Stimulated activated CD8-positive, alpha-beta memory T cell treated with anti-CD3 and anti-CD28 coated beads, Interleukin-4, amount 100 ng/mL, for 1 hour (primary cell): ENCODE results near the gene SNIP1.
A peak's percentile ranks its signal among the peaks of the same experiment; 100 is the strongest.
"Not testable (repeated sequence)": the region's sequence is repeated elsewhere in the genome, so short reads cannot be mapped to it uniquely, and the experiment has no call there.

Source experiments
- DNase-seq, 2 donors: peaks; one replicate each; pipeline ENCODE4 v3.0.0-alpha.2; 2020; ENCODE audit warnings: low read depth in 2 of 2, low spot score in 1 of 2

SNIP1 gene

DNA sequence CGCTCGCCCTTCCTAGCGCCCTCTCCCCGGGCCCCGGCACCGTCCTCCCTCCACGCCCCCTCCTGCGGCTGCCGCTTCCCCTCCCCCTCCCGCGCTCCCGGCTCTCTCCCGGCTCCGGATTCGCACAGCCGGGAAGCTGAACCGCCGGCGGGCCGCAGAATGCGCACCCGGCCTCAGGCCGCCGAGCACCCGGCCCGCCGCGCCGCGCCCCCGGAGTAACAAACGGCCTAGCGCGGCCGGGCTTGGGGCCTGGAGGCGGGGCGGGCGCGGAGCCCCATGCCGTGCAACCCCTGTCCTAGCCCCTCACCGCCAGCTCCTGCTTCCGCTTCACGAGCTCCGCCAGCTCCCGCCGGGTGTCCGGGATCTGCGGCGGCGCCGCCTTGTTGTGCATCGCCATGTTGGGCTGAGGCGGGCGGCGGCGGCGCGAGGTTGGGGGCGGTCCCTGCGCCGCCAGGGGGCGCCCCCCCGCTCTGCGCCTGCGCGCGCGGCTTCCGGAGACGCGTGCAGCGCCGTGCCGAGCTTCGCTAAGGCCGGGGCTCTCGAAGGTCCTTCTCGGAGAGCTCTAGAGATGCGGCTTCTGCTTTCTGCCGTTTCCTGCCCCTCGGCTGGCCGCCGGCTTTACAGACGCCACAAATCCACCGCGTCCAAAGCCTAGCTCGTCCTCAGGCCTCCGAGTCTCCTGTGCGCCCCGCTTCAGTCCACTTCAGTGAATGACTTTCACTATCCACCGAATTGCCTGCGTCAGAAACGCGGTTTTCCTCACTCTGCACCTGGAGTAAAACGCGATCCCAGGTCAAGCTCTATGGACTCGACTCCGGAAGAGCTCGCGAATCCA, 39.5 kb downstream of the SNIP1 start, which contains the start of gene MEAF6:
Gene MEAF6 (minus strand): TSS at position 417 of the 835 bp plus-strand sequence. CDS start 20 bp downstream, at position 397.
- DNase-seq = peak; percentile 65 to 68

DNA sequence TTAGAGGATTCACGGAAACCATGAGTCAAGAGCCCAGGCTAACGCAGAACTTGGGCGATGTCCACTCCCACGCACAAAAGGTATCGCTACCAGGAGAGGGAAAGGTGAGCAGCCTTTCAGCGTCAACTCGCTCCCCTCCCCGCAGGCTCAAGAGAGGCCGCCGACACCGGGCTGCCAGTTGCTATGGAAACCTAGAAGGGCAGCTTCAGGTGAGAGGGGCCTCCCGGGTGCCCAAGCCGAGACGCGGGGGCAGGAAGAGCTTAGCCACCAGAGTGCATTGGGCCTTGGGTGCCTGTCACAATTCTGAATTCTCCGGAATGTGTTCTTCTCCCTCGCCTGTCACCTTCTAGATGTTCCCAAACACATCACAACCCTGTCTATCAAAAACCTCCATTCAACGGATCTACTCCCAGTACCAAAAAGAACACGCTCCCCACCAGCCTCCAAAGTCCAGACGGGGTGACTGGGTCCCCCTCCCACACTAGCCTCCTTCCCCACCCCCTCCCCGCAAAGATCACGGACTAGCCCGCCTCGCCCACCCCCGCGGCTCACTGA, 40.2 kb downstream of the SNIP1 start:
- DNase-seq = peak in 1 of 2 donors; percentile 10

DNA sequence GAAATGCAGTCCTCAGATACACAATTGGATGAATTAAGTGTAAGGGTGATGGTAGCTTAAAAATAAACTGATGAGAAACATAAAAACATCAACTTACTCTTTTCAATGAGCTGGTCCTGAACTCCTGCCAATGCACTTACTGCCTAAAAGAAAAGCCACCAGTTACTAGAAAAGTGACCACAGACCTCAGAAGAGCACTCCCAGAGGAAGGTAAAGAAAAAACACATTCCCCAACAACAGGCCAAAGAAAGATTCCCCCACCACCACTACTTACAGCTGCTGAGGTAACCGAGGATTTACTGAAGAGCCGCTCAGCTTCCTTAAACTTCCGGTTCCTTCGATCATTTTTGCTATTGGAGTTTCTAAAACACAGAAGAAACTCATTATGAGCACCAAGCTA, 44.9 kb downstream of the SNIP1 start:
- no peak for DNase-seq

DNA sequence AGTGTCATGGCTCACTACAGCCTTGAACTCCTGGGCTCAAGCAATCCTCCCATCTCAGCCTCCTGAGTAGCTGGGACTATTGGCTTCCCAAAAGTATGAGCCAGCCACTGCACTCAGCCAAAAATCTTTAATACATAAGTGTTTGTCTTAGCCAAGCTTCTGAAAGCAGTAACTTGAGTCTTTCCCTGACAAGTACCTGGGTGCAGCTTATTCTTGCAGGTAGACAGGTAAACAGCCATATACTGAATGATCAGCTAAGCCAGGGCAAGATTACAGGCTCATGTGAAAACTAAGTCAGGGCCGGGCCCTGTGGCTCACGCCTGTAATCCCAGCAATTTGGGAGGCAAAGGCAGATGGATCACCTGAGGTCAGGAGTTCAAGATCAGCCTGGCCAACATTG, 47.4 kb downstream of the SNIP1 start:
- DNase-seq = no peak

DNA sequence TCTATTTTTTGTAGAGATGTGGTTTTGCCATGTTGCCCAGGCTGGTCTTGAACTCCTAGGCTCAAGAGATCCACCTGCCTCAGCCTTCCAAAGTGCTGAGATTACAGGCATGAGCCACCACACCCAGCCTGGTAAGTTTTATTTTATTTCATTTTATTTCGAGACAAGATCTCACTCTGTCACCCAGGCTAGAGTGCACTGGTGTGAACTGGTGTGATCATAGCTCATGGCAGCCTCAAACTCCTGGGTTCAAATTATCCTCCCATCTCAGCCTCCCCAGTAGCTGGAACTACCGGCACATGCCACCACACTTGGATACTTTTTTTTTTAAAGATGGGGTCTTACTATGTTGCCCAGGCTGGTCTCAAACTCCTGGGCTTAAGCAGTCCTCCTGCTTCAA, 51.3 kb downstream of the SNIP1 start:
- DNase-seq = not testable (repeated sequence)

DNA sequence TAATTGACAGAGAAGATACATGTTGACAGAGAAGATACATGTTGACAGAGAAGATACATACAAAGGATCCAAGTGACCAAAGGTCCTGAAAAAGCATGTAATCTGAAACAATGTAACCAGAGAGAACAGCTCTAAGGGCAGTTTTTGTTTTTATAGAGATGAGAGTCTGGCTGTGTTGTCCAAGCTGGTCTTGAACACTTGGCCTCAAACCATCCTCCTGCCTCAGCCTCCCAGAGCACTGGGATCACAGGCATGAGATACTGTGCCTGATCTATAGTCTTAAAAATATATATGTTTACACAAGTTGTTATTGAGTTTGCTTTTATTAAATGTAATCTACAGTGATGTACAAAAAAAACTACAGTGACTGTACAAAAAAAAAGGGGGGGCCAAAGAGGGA, 52.0 kb downstream of the SNIP1 start:
- DNase-seq = no peak

DNA sequence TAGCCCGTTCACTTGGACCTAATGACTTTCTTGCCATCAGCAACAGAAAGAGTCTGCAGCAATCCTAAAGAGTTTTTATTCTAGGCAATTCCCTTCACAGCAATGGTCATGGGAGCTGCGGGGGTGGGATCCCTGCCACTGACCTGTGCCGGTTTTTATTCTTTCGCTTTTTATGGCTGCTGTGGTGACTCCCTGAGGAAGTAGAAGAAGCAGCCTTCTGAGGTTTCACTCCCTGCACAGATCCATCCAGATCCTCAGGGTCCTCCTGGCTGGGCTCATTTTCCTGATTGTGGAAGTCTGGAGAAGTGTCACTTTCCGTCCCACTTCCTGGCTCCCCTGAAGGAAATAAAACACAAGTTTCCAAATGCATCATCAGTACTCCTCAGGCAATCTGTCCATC, 52.4 kb downstream of the SNIP1 start:
- no peak for DNase-seq

DNA sequence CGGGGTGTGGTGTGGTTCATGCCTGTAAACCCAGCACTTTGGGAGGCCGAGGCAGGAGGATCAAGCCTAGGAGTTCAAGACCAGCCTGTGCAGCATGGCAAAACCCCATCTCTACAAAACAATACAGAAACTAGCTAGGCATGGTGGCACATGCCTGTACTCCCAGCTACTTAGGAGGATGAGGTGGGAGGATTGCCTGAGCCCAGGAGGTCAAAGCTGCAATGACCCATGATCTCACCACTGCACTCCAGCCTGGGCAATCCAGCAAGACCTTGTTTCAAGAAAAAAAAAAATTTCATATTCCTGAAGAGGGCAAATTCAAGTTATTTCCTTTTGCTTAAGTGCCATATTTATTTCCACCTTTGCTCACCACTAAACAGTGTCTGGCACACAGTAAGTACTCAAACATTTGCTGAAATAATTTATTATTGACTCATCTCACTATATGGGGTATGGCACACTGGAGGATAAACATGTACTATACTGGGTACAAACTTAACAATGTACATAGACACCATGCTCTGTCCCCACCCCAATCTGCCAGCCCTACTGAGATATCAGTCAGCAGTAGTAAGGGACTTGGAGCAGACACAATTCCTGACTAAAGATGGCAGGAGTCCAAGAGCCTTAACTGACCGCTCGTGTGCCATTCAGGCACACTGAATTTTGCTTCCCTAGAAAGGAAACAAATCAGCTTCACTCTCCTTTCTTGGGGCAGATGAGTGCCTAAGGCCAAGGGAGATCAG, 55.0 kb downstream of the SNIP1 start:
- DNase-seq = no peak

DNA sequence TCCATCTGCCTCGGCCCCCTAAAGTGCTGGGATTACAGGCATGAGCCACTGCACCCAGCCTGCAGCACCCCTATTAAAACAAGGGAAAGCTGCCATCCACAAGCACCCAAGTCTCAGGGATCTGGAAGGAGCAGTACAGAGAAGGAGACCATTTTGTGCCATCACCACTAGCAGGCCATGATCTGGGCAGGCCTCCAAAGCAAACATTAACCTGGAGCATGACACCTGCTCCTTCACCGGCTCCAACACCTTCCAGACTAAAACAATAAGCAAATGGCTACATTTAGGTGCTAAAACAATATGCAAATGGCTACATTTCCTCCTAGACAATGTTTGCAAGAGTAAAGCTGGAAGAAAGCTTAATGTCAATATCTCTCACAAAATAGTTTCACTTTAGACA, 56.3 kb downstream of the SNIP1 start:
- no peak for DNase-seq

DNA sequence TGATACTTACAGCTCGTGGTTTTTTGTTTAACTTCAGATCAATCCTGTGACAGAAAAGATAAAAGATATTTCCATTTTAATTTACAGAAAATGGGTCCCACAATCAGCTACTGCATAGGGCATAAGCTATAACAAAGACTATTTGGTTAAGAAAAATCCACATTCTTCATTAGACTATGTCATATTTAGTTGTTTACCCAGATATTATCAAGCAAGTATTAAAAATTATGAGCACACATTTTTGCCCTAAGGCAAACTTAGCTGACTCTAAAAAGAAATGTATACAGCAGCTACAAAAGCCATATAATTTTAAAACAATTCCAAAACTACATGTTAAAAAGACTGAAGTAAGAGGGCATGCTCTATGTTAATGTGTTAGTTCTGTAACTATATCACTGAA, 58.2 kb downstream of the SNIP1 start:
- DNase-seq = no peak

DNA sequence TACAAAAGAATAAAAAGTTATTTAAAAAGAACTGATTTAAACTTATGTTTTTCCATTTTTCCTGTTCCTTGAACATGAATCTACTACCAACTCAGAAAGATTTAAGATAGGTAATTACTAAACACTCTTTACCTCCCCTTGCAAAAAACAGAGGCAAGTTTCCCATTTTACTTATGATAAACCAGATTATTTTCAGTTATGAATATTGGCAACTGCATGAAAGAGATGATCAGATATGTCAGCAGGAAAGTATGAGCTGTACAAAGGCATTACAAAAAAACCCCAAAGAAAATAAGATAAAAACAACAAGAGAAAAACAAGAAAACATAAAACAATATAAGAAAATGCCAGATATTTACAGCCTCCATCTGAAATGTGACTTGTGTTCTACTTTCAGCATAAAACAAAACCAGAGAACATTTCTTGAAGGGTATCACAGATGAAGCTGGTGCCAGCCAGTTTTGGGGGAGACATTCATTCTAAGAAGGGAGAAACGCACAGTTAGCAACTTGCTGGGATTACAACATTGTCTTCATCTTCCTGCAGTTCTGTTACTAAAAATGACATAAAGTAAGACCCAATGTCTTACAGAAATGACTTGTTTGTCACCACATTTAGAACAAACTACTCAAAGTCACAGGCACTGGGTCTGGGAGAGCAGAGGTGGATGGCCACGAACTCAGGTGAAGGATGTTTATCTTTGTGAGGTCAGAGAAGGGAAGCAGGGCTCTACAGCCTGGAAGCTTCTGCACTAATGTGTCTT, 60.6 kb downstream of the SNIP1 start:
- DNase-seq = no peak

DNA sequence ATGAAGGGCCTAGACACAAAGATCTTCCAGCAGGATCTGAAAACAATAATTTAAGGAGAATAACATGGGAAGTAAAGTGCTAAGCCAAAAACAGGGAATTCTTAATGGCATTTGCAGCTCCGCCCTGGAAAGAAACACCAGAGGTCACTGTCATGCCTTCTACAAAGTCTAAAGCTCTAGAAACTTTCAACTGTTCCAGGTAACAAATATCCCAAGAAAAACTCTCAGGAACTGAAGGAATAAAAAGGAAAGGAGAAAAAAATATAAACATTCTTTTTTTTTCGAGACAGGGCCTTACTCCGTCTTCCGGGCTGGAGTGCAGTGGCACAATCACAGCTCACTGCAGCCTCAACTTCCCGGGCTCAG, 66.5 kb downstream of the SNIP1 start:
- no peak for DNase-seq

DNA sequence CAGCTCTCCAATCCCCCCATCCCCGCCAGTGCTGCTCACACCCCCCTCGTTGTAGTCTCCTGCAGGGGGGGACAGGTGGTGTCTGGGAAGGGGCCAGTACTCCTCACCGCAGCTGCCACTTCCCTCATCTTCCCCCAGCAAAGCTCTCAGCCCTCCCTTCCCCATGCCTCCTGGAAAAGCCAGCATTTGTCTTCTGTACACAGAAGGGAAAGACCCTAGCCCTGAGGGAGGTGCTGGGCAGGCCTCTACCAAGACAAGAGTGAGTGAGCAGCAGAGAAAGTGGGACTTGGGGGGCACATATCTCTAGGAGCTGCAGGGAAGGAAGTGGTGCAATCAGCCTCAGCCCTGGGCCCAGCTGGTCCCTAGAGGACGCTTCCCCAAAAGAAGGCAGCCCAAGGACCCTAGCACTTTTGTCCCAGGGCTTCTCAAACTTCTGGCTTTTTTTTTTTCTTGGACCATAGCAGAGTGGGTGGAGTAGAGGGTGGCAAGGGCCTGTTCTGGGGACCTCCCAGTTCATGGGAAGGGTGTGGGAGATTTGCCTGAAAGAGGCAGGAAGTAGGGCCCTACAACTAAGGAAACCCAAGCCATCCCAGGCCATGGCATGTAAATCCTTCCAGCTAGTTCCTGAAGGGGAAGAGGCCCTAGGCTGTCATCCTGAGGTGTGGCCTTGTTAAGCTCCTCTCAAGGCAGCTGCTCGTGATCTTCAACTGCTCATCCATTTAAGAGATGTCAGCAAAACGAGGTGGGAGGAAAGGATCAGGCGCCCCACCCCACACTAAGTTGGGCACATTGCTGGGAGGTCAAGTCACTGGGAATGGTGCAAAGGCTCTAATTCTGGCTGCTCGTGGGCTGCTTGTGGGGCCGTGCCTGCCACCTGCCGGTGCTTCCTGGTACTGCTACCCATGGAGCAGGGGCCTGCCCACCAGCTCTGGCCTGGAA, 67.1 kb downstream of the SNIP1 start:
- peak in 1 of 2 donors; percentile 64 for DNase-seq

DNA sequence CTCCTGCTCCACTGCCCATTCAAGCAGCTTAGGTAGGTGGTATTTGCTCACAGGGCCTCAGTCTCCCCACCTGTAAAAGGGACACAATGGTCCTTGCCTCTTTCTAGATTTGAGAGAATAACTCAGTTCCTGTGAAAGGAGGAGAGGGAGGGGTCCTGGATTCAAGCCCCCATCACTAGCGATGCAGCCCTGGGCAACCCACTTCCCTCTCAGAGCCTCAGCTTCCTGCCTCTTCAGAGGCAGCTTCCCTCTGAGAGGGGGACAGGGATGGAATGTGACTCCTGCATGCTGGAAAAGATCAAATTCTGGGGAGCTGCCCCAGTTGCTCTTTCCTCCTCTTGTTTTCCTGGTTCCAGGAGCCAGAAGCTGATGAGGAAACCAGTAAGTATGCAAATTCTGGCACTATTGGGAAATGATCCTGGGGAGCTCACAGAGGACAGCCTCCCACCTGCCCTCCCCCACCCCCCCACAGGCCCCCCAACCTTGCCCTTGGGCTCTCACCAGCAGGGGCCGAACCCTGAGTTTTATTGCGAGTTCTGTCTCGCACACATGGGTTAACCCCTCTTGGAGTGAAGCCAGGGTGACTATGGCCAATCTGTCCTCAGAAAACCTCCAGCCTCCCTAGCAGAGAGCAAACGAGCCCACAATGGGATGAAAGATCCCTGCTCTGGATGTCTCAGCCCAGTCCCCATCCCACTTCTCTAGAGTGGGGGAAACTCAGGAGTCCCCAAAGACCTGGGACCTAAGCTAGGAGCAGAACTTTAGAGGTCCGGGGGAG, 68.0 kb downstream of the SNIP1 start:
- DNase-seq = no peak
